ENCODE results near the gene PIP5K1B.
"Not testable (repeated sequence)": the region's sequence is repeated elsewhere in the genome, so short reads cannot be mapped to it uniquely, and the experiment has no call there.

Gene PIP5K1B

GRCh38 chr9:69036799-69037198, 331.8 kb downstream of the PIP5K1B start:
- DNase-seq: no peak

GRCh38 chr9:69040646-69041045, 335.6 kb downstream of the PIP5K1B start:
- no peak for DNase-seq

- no peak for DNase-seq
These were observed 339.5 kb downstream of the PIP5K1B start for GRCh38 chr9:69044240-69045219.

- DNase-seq: no peak
These were observed 340.8 kb downstream of the PIP5K1B start for GRCh38 chr9:69045821-69046220.

- DNase-seq: no peak
These were observed 341.7 kb downstream of the PIP5K1B start for GRCh38 chr9:69046723-69047122.

- DNase-seq: no peak
These were observed 342.3 kb downstream of the PIP5K1B start for GRCh38 chr9:69047371-69047770.

GRCh38 chr9:69049094-69049493, 344.1 kb downstream of the PIP5K1B start:
- DNase-seq: no peak

- not testable (repeated sequence) for DNase-seq
These were observed 345.9 kb downstream of the PIP5K1B start for GRCh38 chr9:69050936-69051335.

GRCh38 chr9:69054989-69055388, 349.9 kb downstream of the PIP5K1B start:
- no peak for DNase-seq

GRCh38 chr9:69056191-69056815, 351.3 kb downstream of the PIP5K1B start:
- DNase-seq: no peak

- DNase-seq: no peak
These were observed 353.1 kb downstream of the PIP5K1B start for GRCh38 chr9:69058101-69058500.
